SU-DHL-6 (cell line): ENCODE results near the gene THSD4.

Experiments used
- H2AFZ ChIP-seq: fragments of 200-600 bp; sonication (generic); 2 replicates; pipeline ENCODE4 v1.6.1; 2014; ENCODE audit warnings: low read depth, mild to moderate bottlenecking, moderate library complexity, mixed read lengths, antibody characterized with exemption, low read length; ENCODE audit not compliant: severe bottlenecking
- H3F3A ChIP-seq: fragments of 200-600 bp; shearing (Covaris generic); 2 replicates; pipeline ENCODE4 v1.6.0; 2016; ENCODE audit warnings: antibody characterized with exemption, mild to moderate bottlenecking; ENCODE audit not compliant: insufficient read depth
- H3K27ac ChIP-seq: fragments of 200-600 bp; sonication (generic); 2 replicates; pipeline ENCODE4 v1.5.1; 2016; ENCODE audit warnings: low read depth, mild to moderate bottlenecking, low read length, moderate library complexity, mixed read lengths
- H3K27me3 ChIP-seq: fragments of 200-600 bp; sonication (generic), shearing (Covaris generic); 2 replicates; pipeline ENCODE4 v1.6.0; 2014; ENCODE audit warnings: mild to moderate bottlenecking, low read length
- H3K36me3 ChIP-seq: fragments of 200-600 bp; sonication (generic); 2 replicates; pipeline ENCODE4 v1.6.1; 2014; ENCODE audit warnings: mild to moderate bottlenecking, low read length, mixed read lengths
- H3K4me2 ChIP-seq: fragments of 300-600, 200-600 bp; shearing (Covaris generic), sonication (generic); 2 replicates; pipeline ENCODE4 v1.6.0; 2014; ENCODE audit warnings: low read length, low read depth, mild to moderate bottlenecking; ENCODE audit not compliant: poor library complexity, severe bottlenecking
- H3K4me3 ChIP-seq: fragments of 200-600 bp; sonication (generic); 2 replicates; pipeline ENCODE4 v1.5.1; 2014; ENCODE audit warnings: antibody characterized with exemption, low read length, mild to moderate bottlenecking, mixed read lengths; ENCODE audit not compliant: insufficient read depth, poor library complexity, severe bottlenecking
- H3K79me2 ChIP-seq: fragments of 200-600 bp; sonication (generic); 2 replicates; pipeline ENCODE4 v1.6.1; 2014; ENCODE audit warnings: mild to moderate bottlenecking, low read length, moderate library complexity; ENCODE audit not compliant: insufficient read depth
- H3K9ac ChIP-seq: fragments of 200-600 bp; sonication (generic); 2 replicates; pipeline ENCODE4 v1.7.0; 2014; ENCODE audit warnings: mild to moderate bottlenecking, low read length
- H3K9me2 ChIP-seq: fragments of 200-600 bp; sonication (generic); replicated peaks from 2 replicates; pipeline ENCODE4 v1.6.1; 2014; ENCODE audit warnings: low read length; ENCODE audit not compliant: insufficient read depth
- H3K9me3 ChIP-seq: fragments of 200-600 bp; sonication (generic); 2 replicates; pipeline ENCODE4 v1.6.1; 2014; ENCODE audit warnings: low read length, mixed read lengths; ENCODE audit not compliant: insufficient read depth
- H4K20me1 ChIP-seq: fragments of 200-600 bp; sonication (generic); 2 replicates; pipeline ENCODE4 v1.6.1; 2014; ENCODE audit warnings: low read depth, mild to moderate bottlenecking, antibody characterized with exemption, low read length, moderate library complexity, mixed read lengths
- EZH2phosphoT487 ChIP-seq: fragments of 200-600 bp; sonication (generic), shearing (Covaris generic); conservative IDR thresholded peaks from 2 replicates; pipeline ENCODE4 v1.6.1; 2018; ENCODE audit warnings: mild to moderate bottlenecking, antibody characterized with exemption, low read length, moderate library complexity, mixed read lengths
- TF ChIP-seq, protein P1 (sequence below): fragments of 200-600 bp; sonication (generic); IDR thresholded peaks from one replicate; pipeline ENCODE4 v1.5.1; 2017; ENCODE audit warnings: antibody characterized with exemption, mild to moderate bottlenecking, low read length, moderate library complexity; ENCODE audit not compliant: insufficient read depth, poor library complexity, severe bottlenecking

Gene THSD4

DNA sequence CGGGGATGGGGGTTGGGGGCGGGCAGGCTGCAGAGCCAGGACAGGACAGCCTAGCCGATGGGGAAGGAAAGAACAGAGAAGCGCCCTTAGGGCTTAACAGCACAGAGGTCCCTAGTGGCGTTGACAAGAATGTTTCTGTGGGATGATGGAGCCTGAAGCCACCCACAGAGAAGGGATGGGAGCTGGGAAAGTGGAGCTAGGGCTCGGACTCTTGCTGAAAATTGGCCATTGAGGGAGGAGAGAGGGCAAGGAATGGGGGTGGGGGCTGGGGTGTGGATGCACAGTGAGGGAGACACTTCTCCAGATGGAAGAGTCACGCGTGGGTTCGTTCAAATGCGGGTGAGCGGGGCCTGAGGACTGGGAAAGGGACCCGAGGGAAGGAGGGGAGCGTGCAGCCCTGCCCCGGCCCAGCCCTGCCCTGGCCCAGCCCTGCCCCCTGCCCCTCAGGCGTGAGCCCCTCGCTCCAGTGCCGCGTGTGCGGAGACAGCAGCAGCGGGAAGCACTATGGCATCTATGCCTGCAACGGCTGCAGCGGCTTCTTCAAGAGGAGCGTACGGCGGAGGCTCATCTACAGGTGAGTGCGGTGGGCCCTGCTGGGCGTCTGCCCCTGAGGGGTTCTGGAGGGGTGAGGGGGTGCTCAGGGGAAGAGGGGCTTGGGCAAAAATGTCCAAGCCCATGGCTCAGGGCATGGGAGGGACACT lies 695.9 kb downstream of the THSD4 start:
- no peak overlapping the region for H3K27ac ChIP-seq
- no peaks in the 10 kb centered on the region for H3K9me3 ChIP-seq
- H3K9me2 ChIP-seq: no peaks in the 10 kb centered on the region
- H3K4me2 ChIP-seq: no peak overlapping the region
- no peak overlapping the region for H3K9ac ChIP-seq
- no peaks in the 10 kb centered on the region for H4K20me1 ChIP-seq
- no peaks in the 10 kb centered on the region for H3K27me3 ChIP-seq
- no peaks in the 10 kb centered on the region for H3K36me3 ChIP-seq
- H3K79me2 ChIP-seq: no peaks in the 10 kb centered on the region
- H3F3A ChIP-seq: no peaks in the 10 kb centered on the region
- TF ChIP-seq, protein P1, sequence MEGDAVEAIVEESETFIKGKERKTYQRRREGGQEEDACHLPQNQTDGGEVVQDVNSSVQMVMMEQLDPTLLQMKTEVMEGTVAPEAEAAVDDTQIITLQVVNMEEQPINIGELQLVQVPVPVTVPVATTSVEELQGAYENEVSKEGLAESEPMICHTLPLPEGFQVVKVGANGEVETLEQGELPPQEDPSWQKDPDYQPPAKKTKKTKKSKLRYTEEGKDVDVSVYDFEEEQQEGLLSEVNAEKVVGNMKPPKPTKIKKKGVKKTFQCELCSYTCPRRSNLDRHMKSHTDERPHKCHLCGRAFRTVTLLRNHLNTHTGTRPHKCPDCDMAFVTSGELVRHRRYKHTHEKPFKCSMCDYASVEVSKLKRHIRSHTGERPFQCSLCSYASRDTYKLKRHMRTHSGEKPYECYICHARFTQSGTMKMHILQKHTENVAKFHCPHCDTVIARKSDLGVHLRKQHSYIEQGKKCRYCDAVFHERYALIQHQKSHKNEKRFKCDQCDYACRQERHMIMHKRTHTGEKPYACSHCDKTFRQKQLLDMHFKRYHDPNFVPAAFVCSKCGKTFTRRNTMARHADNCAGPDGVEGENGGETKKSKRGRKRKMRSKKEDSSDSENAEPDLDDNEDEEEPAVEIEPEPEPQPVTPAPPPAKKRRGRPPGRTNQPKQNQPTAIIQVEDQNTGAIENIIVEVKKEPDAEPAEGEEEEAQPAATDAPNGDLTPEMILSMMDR: no peak
- no peak for TF ChIP-seq EZH2phosphoT487
- no peak overlapping the region for H2AFZ ChIP-seq
- no peak overlapping the region for H3K4me3 ChIP-seq

- Histone ChIP-seq H3K4me2 (no peak overlapping the region), H3K27ac (no peak overlapping the region), H3K79me2 (no peaks in the 10 kb centered on the region), H3K9ac (no peak overlapping the region), H3K27me3 (no peaks in the 10 kb centered on the region), H4K20me1 (no peaks in the 10 kb centered on the region), H3K4me3 (no peak overlapping the region), H3F3A (no peaks in the 10 kb centered on the region), H3K9me2 (no peaks in the 10 kb centered on the region), H3K36me3 (no peaks in the 10 kb centered on the region), H3K9me3 (no peaks in the 10 kb centered on the region), H2AFZ (no peak overlapping the region)
- TF ChIP-seq, protein P1: no peak
- no peak for TF ChIP-seq EZH2phosphoT487
Measured at GRCh38 chr15:71811752-71812735, 696.8 kb downstream of the THSD4 start.

DNA sequence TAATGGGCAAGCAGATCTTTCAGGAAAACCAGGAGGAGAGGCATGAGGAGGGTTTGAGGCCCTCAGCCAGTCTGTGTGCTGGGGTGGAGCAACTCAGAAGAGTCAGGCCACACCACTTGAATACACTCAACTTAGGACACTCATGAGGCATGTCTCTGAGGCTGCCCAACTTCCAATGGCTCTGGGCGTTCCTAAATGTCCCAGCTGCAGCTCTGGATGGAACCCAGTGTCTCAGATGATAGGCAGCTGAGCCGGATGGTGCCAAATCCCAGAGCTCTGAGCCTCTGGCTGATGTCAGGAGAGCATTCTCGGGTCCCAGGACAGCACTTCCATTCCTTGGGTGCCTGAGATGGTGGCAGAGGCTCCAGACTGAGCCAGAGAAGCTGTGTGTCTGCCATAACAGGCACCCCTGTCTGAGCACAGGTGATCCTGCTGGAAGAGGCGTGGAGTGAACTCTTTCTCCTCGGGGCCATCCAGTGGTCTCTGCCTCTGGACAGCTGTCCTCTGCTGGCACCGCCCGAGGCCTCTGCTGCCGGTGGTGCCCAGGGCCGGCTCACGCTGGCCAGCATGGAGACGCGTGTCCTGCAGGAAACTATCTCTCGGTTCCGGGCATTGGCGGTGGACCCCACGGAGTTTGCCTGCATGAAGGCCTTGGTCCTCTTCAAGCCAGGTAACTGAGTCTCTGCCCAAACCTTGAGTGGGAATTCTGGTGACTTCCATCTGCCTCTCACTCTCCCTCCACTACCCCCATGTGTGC lies 697.9 kb downstream of the THSD4 start:
- no peak overlapping the region for H3K4me3 ChIP-seq
- H3K79me2 ChIP-seq: no peaks in the 10 kb centered on the region
- H3F3A ChIP-seq: no peaks in the 10 kb centered on the region
- H3K9me3 ChIP-seq: no peaks in the 10 kb centered on the region
- no peak for TF ChIP-seq EZH2phosphoT487
- TF ChIP-seq, protein P1: no peak
- H3K4me2 ChIP-seq: no peak overlapping the region
- H3K9ac ChIP-seq: no peak overlapping the region
- H3K27ac ChIP-seq: no peak overlapping the region
- no peaks in the 10 kb centered on the region for H3K9me2 ChIP-seq
- H3K36me3 ChIP-seq: no peaks in the 10 kb centered on the region
- H3K27me3 ChIP-seq: no peaks in the 10 kb centered on the region
- no peak overlapping the region for H2AFZ ChIP-seq
- H4K20me1 ChIP-seq: no peaks in the 10 kb centered on the region
